Stimulated activated naive CD4-positive, alpha-beta T cell treated with Interleukin-2 at 50 U/mL for 16 hours (primary cell): ENCODE measurements around the gene AP3D1.
"Not testable (repeated sequence)": the region's sequence is repeated elsewhere in the genome, so short reads cannot be mapped to it uniquely, and the experiment has no call there.

Experiments
- DNase-seq: peaks from one replicate; lab custom pipeline; 2025; lab: John Stamatoyannopoulos, UW

AP3D1 gene

DNA sequence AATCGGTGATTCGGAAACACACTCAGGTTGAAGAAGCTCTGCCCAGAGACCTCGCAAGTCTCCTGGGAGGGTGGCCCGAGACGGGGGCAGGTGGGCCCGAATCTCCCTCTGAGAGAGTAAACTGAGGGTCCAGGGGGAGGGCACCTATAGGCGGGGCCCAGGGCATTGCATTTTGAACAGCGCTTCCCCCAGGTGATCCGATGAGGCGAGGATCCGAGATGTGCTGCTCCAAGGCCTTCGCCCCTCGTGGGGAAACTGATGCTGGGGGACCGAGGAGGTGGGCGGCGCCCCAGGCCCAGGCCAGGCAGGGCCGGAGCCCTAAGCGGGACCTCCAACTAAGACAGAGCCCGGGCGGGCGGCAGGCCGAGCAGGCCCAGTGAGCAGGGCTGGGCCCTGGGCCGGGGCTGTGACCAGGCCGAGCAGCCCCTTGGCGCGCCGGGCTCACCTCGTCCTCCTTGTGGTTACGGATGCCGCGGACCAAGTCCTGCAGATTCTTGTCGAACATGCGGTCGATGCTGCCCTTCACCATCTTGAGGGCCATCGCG lies 500 bp downstream of the AP3D1 start:
- DNase-seq: peak; percentile 9

DNA sequence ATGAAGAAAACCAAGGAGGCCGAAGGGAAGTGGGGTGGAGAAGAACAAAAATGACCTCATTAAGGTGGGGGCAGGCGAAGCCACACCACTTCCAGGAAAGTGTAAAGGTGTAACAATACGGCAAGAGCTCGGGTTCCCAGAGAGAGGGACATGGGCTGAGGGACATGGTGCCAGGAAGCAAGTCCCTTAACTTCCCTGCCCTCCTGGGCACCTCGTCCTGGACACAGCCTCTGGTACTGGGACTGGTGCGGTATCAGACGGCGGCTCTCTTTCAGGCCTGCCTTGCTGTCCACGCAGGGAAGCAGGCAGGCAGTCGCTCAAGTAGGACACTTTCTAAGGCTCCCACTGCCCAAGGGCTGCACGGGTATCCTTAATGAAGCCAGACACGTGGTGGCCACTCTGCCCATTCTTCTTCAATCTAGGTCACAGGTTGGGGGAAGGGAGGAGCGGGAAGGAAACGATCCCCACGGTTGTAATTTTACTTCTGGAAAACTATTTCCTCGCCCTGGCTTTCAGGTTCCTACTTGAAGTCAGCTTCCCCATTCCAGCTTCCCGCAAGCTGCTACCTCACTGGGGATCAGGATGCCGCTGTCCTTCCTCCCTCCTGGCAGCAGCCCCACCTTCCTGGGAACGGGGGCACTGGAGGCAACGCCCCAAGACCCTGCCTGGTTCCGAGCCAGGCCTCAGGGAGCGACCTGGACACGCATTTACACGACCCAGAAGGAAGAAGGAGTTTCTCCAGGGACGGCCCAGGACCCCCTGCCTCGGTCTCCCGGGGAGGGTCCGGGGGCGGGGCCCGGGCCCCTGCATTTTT lies 1.2 kb downstream of the AP3D1 start:
- DNase-seq: no peak

DNA sequence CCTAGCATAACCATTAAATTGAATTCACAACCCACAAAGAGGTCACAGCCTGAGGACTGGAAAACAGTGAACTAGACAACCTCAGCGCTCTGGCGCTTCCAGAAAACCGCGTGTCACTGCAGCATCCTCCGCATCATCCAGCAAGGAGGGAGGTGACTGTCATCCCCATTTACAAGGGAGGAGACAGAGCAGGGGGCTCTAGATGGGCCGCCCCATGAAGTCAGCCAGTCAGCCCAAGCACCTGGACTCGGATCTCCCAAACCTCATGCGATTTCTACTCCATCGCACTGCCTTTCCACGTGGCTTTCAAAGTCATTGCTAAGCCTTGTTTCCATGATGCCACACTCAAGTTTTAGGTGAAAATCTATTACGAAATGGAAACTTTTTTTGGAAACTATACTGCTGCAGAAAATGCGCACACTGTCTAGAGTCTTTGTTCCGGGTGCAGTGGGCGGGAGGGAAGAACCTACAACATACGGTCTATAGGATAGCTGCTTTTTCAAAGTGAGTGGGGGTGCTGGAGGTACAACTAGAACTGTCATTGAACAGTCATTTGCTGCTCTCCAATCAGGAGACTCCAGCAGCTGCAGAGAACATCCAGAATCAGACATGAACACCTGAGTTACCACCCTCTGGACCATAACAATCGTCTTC lies 2.8 kb downstream of the AP3D1 start:
- DNase-seq: peak; percentile 49

DNA sequence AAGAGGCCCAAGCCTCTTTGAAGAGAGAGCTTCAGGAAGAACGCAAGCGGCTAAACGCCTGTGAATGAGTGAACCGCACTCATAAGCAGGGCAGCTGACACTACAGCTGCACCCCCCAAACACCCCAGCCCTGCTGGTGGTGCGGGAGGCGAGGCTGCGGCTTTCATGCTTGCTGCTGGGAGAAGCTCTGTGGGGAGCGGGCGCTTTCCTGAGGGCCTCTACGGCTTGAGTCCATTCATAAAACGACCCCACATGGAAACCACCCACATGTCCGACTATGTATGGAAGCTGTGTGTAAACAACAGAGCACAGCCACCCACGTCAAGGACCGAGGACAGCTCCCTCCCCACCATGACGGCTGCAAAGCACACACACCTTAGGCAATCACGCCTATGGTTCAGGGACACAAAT lies 5.5 kb downstream of the AP3D1 start:
- DNase-seq: no peak

DNA sequence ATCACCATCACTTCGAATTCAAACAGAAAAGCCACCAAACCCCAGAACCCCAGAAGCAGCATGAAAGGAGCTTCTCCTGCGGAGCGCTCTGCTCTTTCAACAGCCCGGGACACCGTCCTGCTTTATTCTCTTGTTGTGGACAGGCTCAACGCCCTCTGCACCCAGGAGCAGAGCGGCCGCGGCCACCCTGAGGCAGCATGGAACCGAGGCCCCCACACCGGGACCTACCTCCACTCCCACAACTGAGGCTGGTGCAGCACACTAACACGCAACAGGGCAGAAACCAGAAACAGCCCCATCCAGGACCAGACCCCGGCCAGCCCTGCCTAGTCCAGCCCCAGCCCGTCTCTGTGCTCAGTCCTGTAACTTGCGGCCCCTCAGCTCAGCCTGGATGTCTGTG lies 7.2 kb downstream of the AP3D1 start:
- DNase-seq: no peak

DNA sequence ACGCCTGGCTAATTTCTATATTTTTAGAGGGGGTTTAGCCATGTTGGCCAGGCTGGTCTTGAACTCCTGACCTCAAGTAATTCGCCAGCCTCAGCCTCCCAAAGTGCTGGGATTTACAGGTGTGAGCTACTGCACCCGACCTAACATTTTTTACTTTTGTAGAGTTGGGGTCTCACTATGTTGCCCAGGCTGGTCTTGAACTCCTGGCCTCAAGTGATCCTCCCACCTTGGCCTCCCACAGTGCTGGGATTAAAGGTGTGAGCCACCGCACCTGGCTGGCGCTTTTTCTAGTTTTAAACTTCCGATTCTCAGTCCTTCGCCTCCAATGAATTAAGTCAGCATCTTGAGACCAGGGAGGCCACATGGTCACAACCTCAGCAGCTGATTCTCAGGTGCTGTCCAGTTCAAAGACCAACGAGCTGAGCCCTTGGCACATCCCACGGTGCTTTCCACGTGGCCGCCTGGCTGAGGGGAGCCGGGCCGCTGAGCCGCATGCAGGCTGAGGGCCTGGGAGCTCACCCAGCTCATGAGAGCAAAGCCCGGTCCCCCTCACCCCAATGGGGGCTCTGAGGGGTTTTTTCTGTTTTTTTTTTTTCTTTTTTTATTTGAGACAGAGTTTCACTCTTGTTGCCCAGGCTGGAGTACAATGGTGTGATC lies 9.1 kb downstream of the AP3D1 start:
- DNase-seq: no peak

DNA sequence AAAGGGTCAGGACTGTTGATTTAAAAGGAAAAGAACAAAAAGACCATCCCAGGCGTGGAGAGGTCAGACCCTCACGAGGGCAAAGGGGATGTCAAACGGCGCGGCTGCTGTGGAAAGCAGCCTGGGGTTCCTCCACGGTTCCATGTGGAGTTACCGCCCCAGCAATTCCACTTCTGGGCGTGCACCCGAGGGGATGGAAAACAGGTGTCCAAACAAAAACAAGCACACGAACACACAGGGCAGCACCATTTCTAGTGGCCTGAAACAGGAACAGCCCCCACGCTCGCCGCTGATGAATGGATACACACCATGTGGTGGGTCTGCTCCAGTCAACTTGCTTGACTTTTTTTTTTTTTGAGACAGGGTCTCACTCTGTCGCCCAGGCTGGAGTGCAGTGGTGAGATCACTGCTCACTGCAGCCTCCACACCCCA lies 11.2 kb downstream of the AP3D1 start:
- DNase-seq: no peak

DNA sequence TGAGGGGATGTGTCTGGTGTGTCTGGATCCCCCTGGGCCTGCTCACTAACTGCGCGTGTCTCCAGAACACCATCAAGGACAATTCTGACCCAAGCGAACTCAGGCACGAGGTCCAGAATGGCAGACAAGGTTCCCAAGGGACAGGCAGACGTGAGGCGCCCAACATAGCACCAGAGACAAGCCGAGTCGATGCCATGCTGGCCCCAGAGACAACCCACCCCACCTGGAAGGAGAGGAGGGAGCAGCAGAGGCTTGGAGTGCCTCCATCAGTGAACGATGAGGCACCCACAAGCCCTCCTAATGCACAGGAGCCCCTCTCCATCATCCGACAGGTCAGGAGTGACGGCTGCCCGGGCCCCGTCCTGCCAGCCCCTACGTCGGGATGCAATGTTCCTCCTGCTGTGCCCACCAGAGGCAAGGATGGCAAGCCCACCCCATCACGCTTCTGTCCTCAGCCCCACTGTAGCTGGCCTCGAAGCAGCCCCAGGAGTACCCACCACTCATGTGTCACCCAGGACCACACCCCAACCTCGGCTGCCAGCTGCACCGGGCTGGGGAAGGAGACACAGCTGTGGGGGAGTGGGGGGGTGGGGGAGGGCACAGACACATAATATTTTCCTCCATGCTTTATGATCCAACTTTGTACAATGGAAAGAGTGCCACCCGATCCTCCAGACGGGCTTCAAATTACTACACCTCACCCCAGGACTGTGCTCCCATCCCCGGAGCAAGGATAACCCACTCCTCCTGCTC lies 11.8 kb downstream of the AP3D1 start:
- no peak for DNase-seq

DNA sequence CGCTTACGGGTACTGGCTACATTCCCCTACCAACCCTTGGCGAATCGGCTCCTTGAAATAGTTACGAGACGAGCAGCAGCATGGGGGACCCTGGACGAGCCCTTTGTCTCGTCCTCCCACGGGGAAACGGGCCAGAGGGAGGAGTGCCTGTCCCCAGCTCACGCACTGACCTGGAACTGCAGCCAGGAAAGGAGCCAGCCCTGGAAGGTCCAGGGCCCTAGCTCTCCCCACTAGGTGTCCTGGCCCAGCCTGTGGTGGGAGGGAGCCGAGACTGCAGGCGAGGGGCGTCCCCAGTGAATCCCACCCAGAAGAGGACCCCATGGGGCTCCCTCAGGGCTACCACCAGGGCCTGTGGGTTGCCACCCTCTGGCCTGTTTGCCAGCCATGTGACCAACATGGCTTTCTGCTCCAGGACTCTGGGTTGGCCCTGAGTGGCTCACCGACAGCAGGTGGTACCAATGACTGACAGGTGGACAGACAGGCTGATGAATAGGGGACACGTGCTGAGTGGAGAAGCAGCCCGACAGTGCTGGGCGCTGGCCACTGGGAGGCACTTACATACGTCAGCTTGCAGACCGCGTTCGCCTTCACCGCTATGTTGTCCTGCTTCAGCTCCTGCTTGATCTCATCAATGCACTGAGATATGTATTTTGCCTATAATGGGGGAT lies 13.2 kb downstream of the AP3D1 start:
- DNase-seq: no peak

DNA sequence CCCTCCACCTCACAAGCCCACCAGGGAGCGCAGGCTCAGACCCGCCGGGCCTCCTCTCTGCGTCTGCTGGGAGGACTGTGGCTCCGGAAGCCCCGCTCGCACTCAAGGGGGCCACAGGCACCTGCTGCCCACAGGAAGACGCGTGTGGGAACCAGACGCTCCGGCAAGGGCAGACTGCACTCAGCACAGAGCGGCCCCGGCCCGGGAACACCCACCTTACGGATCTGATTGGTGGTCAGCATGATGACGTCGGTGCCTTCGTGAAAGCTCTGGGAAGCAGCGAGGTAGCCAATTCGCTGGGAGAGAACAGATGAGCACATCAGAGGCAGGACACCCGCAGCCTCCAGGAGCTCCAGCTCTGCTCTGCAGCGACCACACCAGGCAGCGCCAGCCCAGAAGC lies 14.6 kb downstream of the AP3D1 start:
- no peak for DNase-seq

DNA sequence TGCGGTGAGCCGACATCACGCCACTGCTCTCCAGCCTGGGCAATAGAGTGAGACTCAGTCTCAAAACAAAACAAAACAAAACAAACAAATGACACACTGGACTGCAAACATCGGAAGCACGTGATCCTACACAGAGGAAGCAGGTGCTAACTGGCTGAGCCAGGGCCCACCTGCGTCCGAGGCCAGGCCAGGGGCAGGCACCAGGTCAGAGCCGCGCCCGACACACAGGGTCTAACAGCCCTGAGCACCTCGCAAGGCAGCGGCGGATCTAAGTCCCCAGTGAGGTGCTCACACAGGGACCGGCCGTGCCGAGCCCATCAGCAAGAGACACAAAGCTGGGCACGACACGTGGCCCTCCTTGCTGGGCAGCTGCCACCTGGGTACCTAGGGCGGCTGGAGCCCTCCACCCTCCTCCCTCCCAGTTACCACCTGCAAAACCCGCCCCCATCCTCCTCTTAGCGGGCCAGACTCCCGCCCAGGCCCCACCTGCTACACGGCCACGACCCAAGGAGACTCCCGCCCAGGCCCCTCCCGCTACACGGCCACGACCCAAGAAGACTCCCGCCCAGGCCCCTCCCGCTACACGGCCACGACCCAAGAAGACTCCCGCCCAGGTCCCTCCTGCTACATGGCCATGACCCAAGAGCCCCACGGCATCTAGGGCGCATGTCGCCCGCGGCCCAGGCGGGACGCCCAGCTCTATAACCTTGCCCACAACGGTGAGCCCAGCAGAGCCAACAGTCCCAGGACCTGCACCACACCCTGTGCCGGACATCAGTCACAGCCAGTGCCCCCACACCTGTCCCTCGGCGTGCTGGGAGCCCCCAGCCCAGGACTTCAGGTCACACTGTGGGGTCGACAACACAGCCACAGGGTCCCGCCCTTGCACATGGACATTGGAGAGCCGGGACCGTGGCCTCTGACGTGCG lies 15.6 kb downstream of the AP3D1 start:
- DNase-seq: no peak

DNA sequence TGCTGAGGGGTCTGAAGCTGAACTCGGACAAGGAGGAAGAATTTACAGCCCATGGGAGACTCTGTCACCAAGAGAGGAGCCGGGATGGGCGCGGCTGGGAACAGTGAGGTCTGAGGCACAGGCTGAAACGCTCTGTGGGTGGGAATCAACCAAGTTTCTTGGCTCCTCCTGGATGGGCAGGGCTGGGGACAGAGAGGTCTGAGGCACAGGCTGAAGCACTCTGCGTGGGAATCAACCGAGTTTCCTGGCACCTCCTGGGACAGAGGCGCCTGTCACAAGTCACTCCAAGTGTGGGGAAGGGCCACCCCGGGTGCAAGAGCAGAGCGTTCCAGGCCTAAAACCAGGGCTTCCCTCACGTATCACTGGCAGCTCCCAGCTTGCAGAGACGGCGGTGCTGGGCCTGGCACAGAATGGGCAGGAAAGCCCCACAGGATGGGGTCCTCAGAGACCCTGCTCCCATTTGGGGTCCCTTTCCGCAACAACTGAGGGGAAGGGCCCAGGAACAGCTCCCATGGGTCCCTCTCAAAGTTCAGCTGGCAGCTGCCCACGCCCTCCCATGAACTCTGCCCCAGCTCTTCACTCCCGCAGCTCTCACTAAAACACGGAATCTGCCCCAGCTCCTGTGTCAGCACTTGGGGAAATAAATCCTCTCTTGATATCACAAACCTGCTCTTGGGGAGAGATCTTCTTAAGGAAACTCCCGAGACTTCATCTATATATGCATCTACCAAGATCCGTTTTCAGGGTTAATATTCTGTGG lies 18.5 kb downstream of the AP3D1 start:
- DNase-seq: no peak

DNA sequence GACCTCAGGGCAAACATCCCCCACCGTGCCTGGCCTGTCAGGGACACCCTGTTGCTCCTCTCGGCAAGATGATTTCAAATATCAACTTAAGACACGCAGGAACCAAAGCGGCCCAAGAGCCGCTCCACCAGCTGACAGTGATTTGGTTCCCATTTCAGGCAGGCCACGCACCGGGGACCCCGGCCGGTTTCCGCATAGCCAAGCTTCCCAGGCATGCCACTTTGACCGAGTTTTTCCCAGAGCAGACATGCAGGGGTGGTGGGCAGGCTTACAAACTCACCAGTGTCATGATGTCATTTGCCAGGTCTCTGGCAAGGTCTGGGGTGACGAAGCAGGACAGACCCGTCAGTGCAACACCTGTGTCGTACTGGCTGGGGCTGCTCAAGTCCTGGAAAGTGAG lies 19.2 kb downstream of the AP3D1 start:
- no peak for DNase-seq

DNA sequence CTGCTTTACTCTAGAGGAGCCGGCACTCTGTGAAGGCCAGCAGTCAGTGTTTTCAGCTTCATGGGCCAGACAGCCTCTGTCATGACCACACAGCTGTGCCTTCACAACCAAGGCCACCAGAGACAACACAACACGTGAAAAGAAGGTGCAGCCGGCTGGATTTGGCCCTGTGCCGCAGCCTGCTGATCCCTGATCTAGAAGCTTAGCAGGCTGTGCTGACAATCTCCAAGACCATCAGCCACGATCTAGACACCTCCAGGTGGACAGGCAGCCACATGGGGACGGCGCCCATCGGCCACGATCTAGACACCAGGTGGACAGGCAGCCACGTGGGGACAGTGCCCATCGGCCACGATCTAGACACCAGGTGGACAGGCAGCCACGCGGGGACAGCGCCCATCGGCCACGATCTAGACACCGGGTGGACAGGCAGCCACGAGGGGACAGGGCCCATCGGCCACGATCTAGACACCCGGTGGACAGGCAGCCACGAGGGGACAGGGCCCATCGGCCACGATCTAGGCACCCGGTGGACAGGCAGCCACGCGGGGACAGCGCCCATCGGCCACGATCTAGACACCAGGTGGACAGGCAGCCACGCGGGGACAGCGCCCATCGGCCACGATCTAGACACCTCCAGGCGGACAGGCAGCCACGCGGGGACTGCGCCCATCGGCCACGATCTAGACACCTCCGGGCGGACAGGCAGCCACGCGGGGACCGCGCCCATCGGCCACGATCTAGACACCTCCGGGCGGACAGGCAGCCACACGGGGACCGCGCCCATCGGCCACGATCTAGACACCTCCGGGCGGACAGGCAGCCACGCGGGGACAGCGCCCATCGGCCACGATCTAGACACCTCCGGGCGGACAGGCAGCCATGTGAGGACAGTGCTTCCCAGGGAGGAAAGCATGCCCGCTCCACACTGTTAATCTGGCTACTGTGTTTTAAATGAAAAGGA lies 20.1 kb downstream of the AP3D1 start:
- not testable (repeated sequence) for DNase-seq

DNA sequence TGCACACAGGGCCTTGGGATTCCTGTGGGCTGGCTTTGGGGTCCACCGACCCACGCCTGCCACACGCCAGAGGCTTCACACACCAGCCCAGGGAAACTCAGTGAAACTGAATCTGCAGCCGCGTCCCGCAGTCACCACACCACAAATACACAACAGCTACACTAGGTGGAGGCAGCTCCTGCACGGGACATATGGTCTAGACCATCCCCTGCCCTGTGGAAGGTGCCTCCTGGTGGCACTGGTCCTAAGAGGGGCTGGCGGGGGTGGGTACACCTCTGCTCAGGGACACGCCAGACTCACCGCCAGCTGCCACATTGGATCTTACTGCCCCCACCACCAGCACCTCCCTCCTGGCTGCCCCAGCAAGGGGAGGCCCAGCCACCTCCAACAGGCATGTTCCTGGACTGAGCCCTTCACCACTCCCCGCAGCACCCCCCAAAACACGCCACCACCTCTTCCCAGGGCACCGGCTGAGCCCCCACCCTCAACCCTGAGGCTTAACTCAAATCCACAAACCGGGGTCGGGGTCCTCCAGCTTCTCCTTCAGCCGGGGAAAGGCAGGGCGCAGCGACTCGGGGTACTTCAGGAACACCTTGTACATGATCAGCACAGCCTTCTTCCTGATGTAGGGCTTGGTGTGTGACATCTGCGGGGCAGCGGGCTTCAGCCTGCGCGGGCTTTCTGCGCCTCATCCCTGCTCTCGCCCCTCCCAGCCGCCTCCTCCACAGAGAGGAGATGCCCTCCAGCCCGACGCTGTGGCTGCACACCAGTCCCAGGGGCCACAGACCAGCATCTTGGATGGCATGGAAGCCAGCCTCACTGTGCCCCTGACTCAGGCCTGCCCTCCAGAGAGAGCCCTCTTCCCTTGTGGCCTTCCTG lies 21.2 kb downstream of the AP3D1 start:
- no peak for DNase-seq

DNA sequence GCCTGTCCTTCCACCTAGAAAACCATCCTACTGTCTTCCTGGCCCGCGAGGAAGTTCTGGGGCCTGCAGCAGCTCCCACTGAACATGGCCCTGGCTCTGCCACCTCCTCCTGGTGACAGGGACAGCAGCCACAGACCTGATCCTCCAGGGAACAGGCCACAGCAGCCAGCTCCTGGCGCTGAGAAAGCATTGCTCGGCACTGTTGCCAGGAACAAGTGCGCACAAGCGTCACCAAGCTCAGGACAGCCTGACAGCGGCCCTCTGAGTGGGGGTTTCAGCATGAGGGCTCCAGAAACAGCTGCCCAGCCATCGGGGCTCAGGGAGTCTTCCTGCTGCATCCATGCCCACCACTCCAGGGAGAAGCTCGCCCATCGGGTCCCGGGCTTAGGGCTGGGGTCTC lies 21.9 kb downstream of the AP3D1 start:
- no peak for DNase-seq

DNA sequence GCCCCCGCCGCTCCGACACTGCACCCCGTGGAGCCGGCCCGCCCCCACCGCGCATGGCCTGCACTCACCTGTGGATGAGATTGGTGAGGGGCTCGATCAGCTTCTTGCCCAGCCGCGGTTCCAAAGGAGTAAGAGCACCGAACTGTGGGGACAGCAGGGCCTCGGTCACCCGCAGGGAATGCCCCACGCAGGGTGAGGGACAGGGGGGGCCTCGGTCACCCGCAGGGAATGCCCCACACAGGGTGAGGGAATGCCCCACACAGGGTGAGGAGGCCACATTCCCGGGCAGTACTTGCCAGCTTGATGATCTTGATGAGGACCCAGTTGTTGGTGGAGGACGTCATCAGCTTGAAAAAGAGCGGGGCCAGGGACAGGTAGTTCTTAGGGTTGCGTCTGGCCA lies 22.3 kb downstream of the AP3D1 start:
- DNase-seq: no peak
